Stimulated activated CD8-positive, alpha-beta memory T cell treated with anti-CD3 and anti-CD28 coated beads, Interleukin-15, amount 100 ng/mL, for 24 hours (primary cell): ENCODE measurements around the gene PGM5.

ENCODE experiments used
- DNase-seq: peaks from one replicate; pipeline ENCODE4 v3.0.0-alpha.2; 2020; ENCODE audit warnings: low read depth

The PGM5 gene

GRCh38 chr9:68540712-68541535, 184.5 kb downstream of the PGM5 start, which contains the start of gene TMEM252:
TSS of gene TMEM252 (minus strand) at chr9:68540883. CDS start at chr9:68540814, 69 bp downstream.
- DNase-seq: no peak

GRCh38 chr9:68541568-68541967, 185.2 kb downstream of the PGM5 start:
- no peak for DNase-seq

- no peak for DNase-seq
Observed at GRCh38 chr9:68545033-68545705, 188.8 kb downstream of the PGM5 start.

GRCh38 chr9:68546596-68547390, 190.4 kb downstream of the PGM5 start:
- no peak for DNase-seq

GRCh38 chr9:68547417-68547816, 191.0 kb downstream of the PGM5 start:
- no peak for DNase-seq

- DNase-seq: no peak
Observed at GRCh38 chr9:68548241-68548640, 191.8 kb downstream of the PGM5 start.

DNA sequence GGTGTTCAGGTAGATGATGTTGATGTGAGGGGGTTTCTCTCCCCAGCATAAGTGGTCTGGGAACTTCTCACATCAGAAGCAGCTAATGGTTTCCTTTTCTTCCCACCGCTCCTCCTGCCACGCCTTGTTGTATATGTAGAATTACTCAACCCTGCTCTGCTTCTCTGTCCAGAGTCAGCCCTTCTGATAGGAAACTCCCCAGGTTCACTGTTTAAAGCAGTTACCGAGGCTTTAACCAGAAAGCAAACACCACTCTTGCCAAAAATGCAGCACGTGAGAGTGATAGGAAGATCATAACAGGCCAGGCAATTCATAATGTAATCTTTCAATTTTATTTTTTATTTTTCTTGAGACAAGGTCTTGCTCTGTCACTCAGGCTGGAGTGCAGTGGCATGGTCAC, 194.8 kb downstream of the PGM5 start:
- no peak for DNase-seq

DNA sequence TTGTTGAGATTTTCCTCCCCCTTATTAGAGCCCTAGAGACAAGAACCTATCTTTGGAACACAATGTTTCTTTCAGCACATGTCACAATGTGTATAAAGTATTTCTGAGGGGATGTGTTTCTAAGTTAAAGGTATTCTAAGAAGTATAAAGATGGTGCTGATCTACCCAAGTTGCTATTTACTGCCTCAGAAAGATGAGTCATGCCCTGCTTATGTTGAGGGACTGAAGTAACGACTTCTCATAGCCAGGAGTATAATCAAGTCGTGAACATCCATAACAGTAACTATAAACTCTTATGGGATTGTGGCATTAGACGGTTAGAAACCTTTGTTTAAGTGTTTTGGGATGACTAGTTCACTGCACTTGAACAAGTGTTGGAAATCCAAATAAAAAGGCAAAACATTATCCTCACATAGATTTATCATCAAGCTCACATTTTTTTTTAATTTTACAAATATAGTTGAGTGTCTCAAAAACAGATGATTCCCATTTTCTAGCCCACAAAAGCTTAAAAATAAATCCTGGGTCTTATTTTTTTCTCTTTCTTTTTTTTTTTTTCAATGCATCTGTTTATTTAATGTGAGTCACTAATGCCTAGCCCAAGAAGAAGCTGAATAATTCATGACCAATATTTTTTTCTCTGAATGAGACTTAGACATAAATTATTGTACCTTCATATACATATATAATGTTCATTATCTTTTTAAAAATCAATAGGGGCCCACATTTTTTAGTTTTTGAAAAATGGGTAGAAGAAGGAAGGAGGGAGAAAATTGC, 196.5 kb downstream of the PGM5 start:
- DNase-seq: no peak

GRCh38 chr9:68555437-68556150, 199.2 kb downstream of the PGM5 start:
- no peak for DNase-seq

GRCh38 chr9:68558545-68558944, 202.1 kb downstream of the PGM5 start:
- DNase-seq: no peak

DNA sequence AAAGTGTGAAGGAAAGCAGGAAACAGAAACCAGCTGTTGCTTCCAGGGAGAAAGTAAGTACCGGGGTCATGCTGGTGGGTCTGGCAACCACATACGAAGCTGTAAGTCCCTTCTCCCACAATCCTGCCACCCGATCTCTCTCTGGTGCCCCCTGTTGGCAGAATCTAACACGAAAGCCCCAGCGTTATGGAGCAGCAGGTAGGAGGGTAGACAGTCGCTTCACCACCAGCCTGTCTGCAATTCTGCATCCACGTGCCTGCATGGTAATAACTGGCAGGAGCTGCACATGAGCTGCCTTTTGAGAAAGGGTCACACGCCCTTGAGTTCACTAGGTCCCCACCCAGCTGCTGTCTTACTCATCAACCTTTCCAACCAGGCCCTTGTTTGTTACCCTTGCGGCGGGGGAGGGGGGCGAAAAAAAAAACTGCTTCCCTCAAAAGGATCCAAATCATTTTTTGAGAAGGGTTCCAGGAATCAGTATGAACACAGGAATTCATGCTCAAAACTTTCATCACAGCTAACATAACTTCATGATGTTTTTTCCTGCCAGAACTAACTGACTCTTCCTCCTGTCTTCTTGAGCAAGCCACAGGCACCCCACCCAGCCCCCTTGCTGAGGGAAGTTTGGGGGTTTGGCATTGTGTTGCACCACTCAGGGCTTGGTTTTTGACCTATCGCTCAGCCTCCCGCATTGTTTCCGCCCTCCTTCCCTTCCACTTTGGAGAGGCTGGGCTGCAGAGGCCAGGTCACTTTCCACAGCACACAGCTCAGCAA, 203.8 kb downstream of the PGM5 start:
- DNase-seq: peak; percentile 8

GRCh38 chr9:68562461-68562860, 206.1 kb downstream of the PGM5 start:
- DNase-seq: no peak

GRCh38 chr9:68567565-68567964, 211.2 kb downstream of the PGM5 start:
- no peak for DNase-seq

DNA sequence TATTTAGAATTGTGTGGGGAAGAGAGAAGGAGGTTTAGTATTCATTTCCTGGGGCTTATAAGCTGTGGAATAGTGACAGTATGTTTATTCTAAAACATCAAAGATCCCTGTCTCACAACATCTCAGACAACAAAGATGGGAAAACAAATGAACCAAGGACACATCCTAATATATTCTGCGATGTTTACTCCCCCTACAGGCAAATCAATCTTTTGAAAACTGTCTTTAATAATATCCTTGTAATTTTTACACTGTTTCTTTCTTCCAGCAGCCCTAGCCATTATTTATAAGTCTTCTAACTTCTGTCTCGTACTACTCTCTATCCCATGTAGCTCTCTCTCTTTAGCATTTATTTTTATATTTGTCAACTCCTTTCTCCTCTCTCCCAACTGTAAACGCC, 217.7 kb downstream of the PGM5 start:
- DNase-seq: no peak

- no peak for DNase-seq
Observed at GRCh38 chr9:68575817-68576216, 219.4 kb downstream of the PGM5 start.

GRCh38 chr9:68577774-68578591, 221.6 kb downstream of the PGM5 start:
- DNase-seq: no peak
